Measurements from ENCODE around the gene ALX3. TPM values are rescaled to one million over a fixed set of nuclear protein-coding genes. Genes with fewer than 3 reads are reported as not detected.

The ALX3 gene
- total and polyA plus RNA-seq, 2 of the 4 experiments (the other 2 are of a cell fraction): not detected

DNA sequence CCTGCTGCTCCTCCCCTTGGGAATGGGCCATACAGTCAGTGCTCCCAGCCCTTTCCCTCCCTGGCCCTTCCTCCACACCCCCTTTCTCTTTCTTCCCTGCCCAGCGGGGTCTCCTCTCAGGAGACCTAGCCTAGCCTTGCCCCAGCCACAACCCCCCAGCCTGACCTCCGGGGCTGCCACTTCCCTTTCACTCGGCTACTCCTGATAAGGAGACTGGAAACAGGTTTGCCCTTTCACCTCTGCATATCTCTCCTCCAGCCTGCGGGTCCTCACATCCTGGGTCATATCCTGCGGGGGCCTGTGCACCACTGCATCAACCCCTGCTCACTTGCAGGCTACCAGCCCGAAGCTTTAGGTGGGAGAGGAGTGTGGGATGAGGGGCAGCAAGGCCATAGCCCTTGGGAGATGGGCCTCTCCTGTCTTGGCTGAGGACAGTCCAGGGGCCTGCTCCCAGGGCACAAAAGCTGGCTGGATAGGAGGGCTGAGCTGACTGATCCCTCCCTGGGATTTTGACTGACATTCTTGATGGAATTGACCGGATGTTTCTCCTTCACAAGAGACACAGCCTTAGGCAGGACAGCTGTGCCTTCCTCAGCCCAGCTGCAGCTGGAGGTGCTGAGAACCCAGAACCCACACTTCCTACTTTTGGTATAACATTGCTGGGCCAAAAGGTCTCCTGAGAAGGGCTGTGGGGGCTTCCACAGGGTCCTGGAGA is 19.2 kb upstream of the ALX3 start:
- in situ Hi-C loops (cut with MboI; ENCODE audit: low sequenced_read_pairs): no loop called here
- intact Hi-C loops (cut with micrococcal nuclease): loop anchor here (1.0 to 5.0 kb wide), 2 partner anchors 48 to 408 kb away; no protein-coding TSS in a partner anchor
- H4K91ac ChIP-seq (ENCODE audit: insufficient read depth, low read depth, low read length): no peak overlapping the region
- no peaks in the 10 kb centered on the region; the same call in 1 of the 2 replicates for H3K4me1 ChIP-seq (ENCODE audit: control insufficient read depth, insufficient read depth, low read length)
- H2AFZ ChIP-seq (replicated peaks; ENCODE audit: low read length, poor library complexity): no peak overlapping the region
- DNase-seq (no peak), ATAC-seq (ENCODE audit: low read depth) (no peak)
- no peak overlapping the region for H4K8ac ChIP-seq (ENCODE audit: low read depth in 2 of 2, low read length in 2 of 2)
- no peak for TF ChIP-seq MXI1 (IDR thresholded peaks at IDR 0.05; ENCODE audit: borderline replicate concordance, low read depth, low read length)
- TF ChIP-seq RAD21 (IDR thresholded peaks at IDR 0.05; ENCODE audit: low read length): no peak
- no peak for TF ChIP-seq MAZ (IDR thresholded peaks at IDR 0.05; ENCODE audit: borderline replicate concordance, low read depth, low read length)
- TF ChIP-seq, protein P1, sequence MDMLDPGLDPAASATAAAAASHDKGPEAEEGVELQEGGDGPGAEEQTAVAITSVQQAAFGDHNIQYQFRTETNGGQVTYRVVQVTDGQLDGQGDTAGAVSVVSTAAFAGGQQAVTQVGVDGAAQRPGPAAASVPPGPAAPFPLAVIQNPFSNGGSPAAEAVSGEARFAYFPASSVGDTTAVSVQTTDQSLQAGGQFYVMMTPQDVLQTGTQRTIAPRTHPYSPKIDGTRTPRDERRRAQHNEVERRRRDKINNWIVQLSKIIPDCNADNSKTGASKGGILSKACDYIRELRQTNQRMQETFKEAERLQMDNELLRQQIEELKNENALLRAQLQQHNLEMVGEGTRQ (IDR thresholded peaks at IDR 0.05; ENCODE audit: low read depth, low read length): no peak
- TF ChIP-seq POLR2A (IDR thresholded peaks at IDR 0.05; ENCODE audit: low read depth, low read length): no peak
- no peak for TF ChIP-seq MAFK (IDR thresholded peaks at IDR 0.05; ENCODE audit: low read depth, low read length)
- TF ChIP-seq NFE2L2 (IDR thresholded peaks at IDR 0.05; ENCODE audit: low read depth, low read length): no peak
- no peak for TF ChIP-seq RFX5 (IDR thresholded peaks at IDR 0.05; ENCODE audit: low read depth, low read length)
- no peaks in the 10 kb centered on the region for H3K36me3 ChIP-seq (ENCODE audit: control insufficient read depth, insufficient read depth, low read length)
- CTCF ChIA-PET: no interaction called here
- H3K4me3 ChIP-seq (ENCODE audit: insufficient read depth, low read depth, low read length): no peak overlapping the region
- H3K27ac ChIP-seq (ENCODE audit: insufficient read depth, low read length): no peak overlapping the region
- no peaks in the 10 kb centered on the region for H4K20me1 ChIP-seq (ENCODE audit: insufficient read depth, low read length)
- no peak overlapping the region for H3K4me2 ChIP-seq (ENCODE audit: low read depth, low read length)
- H2AK9ac ChIP-seq (replicated peaks; ENCODE audit: low read depth, low read length, poor library complexity): no peak overlapping the region
- H2BK5ac ChIP-seq (ENCODE audit: low read depth, low read length, poor library complexity, severe bottlenecking): no peak overlapping the region
- H3K9ac ChIP-seq (ENCODE audit: low read depth, low read length): no peak overlapping the region
- H3K9me3 ChIP-seq (ENCODE audit: control insufficient read depth, insufficient read depth, low read length): peaks cover 5% of the 10 kb centered on the region
- no peaks in the 10 kb centered on the region for H3K79me1 ChIP-seq (ENCODE audit: low read depth in 1 of 2, low read length in 2 of 2)
- POLR2A ChIA-PET (ENCODE audit: unreplicated experiment): no interaction called here
- no peak overlapping the region for H3K23ac ChIP-seq (ENCODE audit: low read depth, low read length)
- no peak overlapping the region for H3K14ac ChIP-seq (replicated peaks; ENCODE audit: low read depth, low read length)
- no peak overlapping the region for H3K18ac ChIP-seq (ENCODE audit: low read depth, low read length)
- no peak overlapping the region for H2AK5ac ChIP-seq (ENCODE audit: low read depth, low read length)
- peaks cover 70% of the 10 kb centered on the region for H3K27me3 ChIP-seq (ENCODE audit: control insufficient read depth, insufficient read depth, low read length)
- no peaks in the 10 kb centered on the region for H3K9me1 ChIP-seq (ENCODE audit: insufficient read depth, low read length)
- dilution Hi-C loops (cut with HindIII; ENCODE audit: low sequenced_read_pairs, unreplicated experiment): no loop called here
- 24% methylated on average over 3 of the region's 7 CpGs; no CpG with 5 or more reads in 1 of the 2 experiments for WGBS, 2 experiments (ENCODE audit: extremely low coverage in 2 of 2, insufficient read length in 1 of 2)
- no peak overlapping the region for H3K4ac ChIP-seq (ENCODE audit: low read depth, low read length)
- no peak overlapping the region for H2BK120ac ChIP-seq (ENCODE audit: low read depth, low read length)
- BruUV-seq (replicated peaks): no TSS peak
- no peak overlapping the region for H3K56ac ChIP-seq (ENCODE audit: extremely low read depth, insufficient read depth, low read length)
- H2BK15ac ChIP-seq (ENCODE audit: low read depth, low read length): no peak overlapping the region
- H2BK20ac ChIP-seq (ENCODE audit: low read depth, low read length): no peak overlapping the region
- H4K5ac ChIP-seq (ENCODE audit: low read depth, low read length): no peak overlapping the region
